A549 (cell line): Measurements from ENCODE around the gene SKIL. TPM values are rescaled to one million over a fixed set of nuclear protein-coding genes. Genes with fewer than 3 reads are reported as not detected.

Experiments
- ATAC-seq, 2 experiments: fragments of 200-7000 bp in 1 of 2; fragments of >200 bp in 1 of 2; cut with Nextera tagmentation in 1 of 2; cut with Tn5 transposase in 1 of 2; 3 replicates each; pipeline versions ENCODE4 v1.8.0 to v1.9.1; 2018 to 2020; ENCODE audit warnings: mild to moderate bottlenecking in 1 of 2, moderate library complexity in 1 of 2
- CTCF ChIA-PET: fragments of 300-600 bp; sonication (Branson Sonifier 250); formaldehyde crosslinking; extraction: SDS; loops from one replicate; lab custom pipeline; 2021; ENCODE audit warnings: antibody characterized with exemption, inconsistent platforms; lab: Yijun Ruan, JAX
- POLR2A ChIA-PET: fragments of 350-600 bp; formaldehyde crosslinking; extraction: SDS; loops from one replicate; lab custom pipeline; 2021; ENCODE audit warnings: antibody characterized with exemption, inconsistent platforms; lab: Yijun Ruan, JAX
- DNase-seq, 2 experiments: peaks; one replicate each; pipeline versions ENCODE4 v3.0.0 to v3.0.0-alpha.2; 2011 to 2016; ENCODE audit warnings: low read depth in 1 of 2, low spot score in 1 of 2
- FAIRE-seq: peaks from 2 replicates; lab custom pipeline; 2011; peaks lifted over from hg19 to GRCh38; lab: Jason Lieb, UNC
- H3K27ac ChIP-seq, 2 experiments: fragments of >200 bp; sonication (Bioruptor Twin); formaldehyde crosslinking; 3 replicates each; pipeline ENCODE4 v1.5.1; 2016 to 2017
- H3K4me1 ChIP-seq: fragments of >200 bp; sonication (Bioruptor Twin); formaldehyde crosslinking; 3 replicates; pipeline ENCODE4 v1.6.1; 2016
- H3K4me2 ChIP-seq: fragments of >200 bp; sonication (Bioruptor Twin); formaldehyde crosslinking; 3 replicates; pipeline ENCODE4 v1.6.1; 2016
- H3K4me3 ChIP-seq: fragments of >200 bp; sonication (Bioruptor Twin); formaldehyde crosslinking; 3 replicates; pipeline ENCODE4 v1.5.1; 2016
- H3K9me3 ChIP-seq: fragments of >200 bp; sonication (Bioruptor Twin); formaldehyde crosslinking; 3 replicates; pipeline ENCODE4 v1.6.1; 2016
- ATOH8 ChIP-seq: fragments of 250-450 bp; sonication (Bioruptor Pico); IDR thresholded peaks from 2 replicates; pipeline ENCODE4 v1.5.0; 2020; ENCODE audit warnings: low read depth, mild to moderate bottlenecking, moderate library complexity
- BHLHE40 ChIP-seq: IDR thresholded peaks from 2 replicates; pipeline ENCODE4 v1.6.1; 2012; ENCODE audit warnings: low read depth, low read length, inconsistent platforms
- CBX2 ChIP-seq: fragments of 200-600 bp; sonication (generic); IDR thresholded peaks from 2 replicates; pipeline ENCODE4 v1.6.1; 2016; ENCODE audit warnings: low read depth, mild to moderate bottlenecking, borderline replicate concordance
- CHD4 ChIP-seq: fragments of 200-600 bp; sonication (generic); IDR thresholded peaks from 2 replicates; pipeline ENCODE4 v1.6.1; 2016; ENCODE audit warnings: antibody characterized with exemption, mild to moderate bottlenecking, borderline replicate concordance
- CTCF ChIP-seq: fragments of >200 bp; sonication (Bioruptor Twin); formaldehyde crosslinking; IDR thresholded peaks from 3 replicates; pipeline ENCODE4 v1.5.1; 2016
- ELK1 ChIP-seq: fragments of 150-350 bp; IDR thresholded peaks from 2 replicates; pipeline ENCODE4 v1.6.1; 2014; ENCODE audit warnings: low read depth, mild to moderate bottlenecking, low read length
- FOSL2 ChIP-seq, 2 experiments: fragments of 450-650 bp in 1 of 2; fragments of >200 bp in 1 of 2; sonication (Bioruptor Twin) in 1 of 2; formaldehyde crosslinking; IDR thresholded peaks; 2 replicates each; pipeline versions ENCODE4 v1.5.0 to v1.6.1; 2016 to 2020; ENCODE audit warnings: mild to moderate bottlenecking in 1 of 2, moderate library complexity in 1 of 2
- FOXS1 ChIP-seq: fragments of 250-450 bp; sonication (Bioruptor Pico); IDR thresholded peaks from 2 replicates; pipeline ENCODE4 v1.5.0; 2020; ENCODE audit warnings: mild to moderate bottlenecking, moderate library complexity
- GATA3 ChIP-seq: IDR thresholded peaks from 2 replicates; pipeline ENCODE4 v1.6.1; 2012; ENCODE audit warnings: borderline replicate concordance
- HOXA7 ChIP-seq: fragments of 250-450 bp; sonication (Bioruptor Pico); IDR thresholded peaks from 2 replicates; pipeline ENCODE4 v1.5.0; 2020; ENCODE audit warnings: mild to moderate bottlenecking, moderate library complexity
- HOXB13 ChIP-seq: fragments of 250-450 bp; sonication (Bioruptor Pico); IDR thresholded peaks from 2 replicates; pipeline ENCODE4 v1.5.0; 2020; ENCODE audit warnings: low read depth, mild to moderate bottlenecking, moderate library complexity
- JUN ChIP-seq, 2 experiments: fragments of >200 bp; sonication (Bioruptor Twin); formaldehyde crosslinking; IDR thresholded peaks; 2 replicates in 1 of 2; 3 replicates in 1 of 2; pipeline ENCODE4 v1.6.1; 2016 to 2017
- JUNB ChIP-seq: fragments of >200 bp; sonication (Bioruptor Twin); formaldehyde crosslinking; IDR thresholded peaks from 2 replicates; pipeline ENCODE4 v1.6.1; 2016
- KDM1A ChIP-seq: fragments of 200-600 bp; sonication (generic); IDR thresholded peaks from 2 replicates; pipeline ENCODE4 v1.6.1; 2016; ENCODE audit warnings: low read depth, mild to moderate bottlenecking
- MAFK ChIP-seq: fragments of 450-650 bp; IDR thresholded peaks from 2 replicates; pipeline ENCODE4 v1.6.1; 2014; ENCODE audit not compliant: partially characterized antibody
- MAX ChIP-seq: IDR thresholded peaks from 2 replicates; pipeline ENCODE4 v1.6.1; 2012
- MAZ ChIP-seq: fragments of 150-350 bp; IDR thresholded peaks from 2 replicates; pipeline ENCODE4 v1.6.1; 2014; ENCODE audit warnings: antibody characterized with exemption, low read depth, low read length, borderline replicate concordance
- RAD21 ChIP-seq, 2 experiments: fragments of >200 bp in 1 of 2; sonication (Bioruptor Twin) in 1 of 2; formaldehyde crosslinking in 1 of 2; IDR thresholded peaks in 1 of 2; conservative IDR thresholded peaks in 1 of 2; 2 replicates in 1 of 2; 3 replicates in 1 of 2; pipeline ENCODE4 v1.6.1; 2012 to 2018; ENCODE audit warnings: inconsistent platforms in 1 of 2
- RARB ChIP-seq: fragments of 250-450 bp; sonication (Bioruptor Pico); IDR thresholded peaks from 2 replicates; pipeline ENCODE4 v1.8.0; 2021; ENCODE audit warnings: mild to moderate bottlenecking, moderate library complexity
- RFX5 ChIP-seq: fragments of 450-650 bp; IDR thresholded peaks from 2 replicates; pipeline ENCODE4 v1.7.1; 2014; ENCODE audit warnings: antibody characterized with exemption, mild to moderate bottlenecking, moderate library complexity
- SMC3 ChIP-seq: fragments of >200 bp; sonication (Bioruptor Twin); formaldehyde crosslinking; IDR thresholded peaks from 3 replicates; pipeline ENCODE4 v1.6.1; 2018; ENCODE audit warnings: inconsistent platforms
- TFCP2L1 ChIP-seq: fragments of 250-450 bp; sonication (Bioruptor Pico); IDR thresholded peaks from 2 replicates; pipeline ENCODE4 v1.5.0; 2021; ENCODE audit warnings: mild to moderate bottlenecking
- TP53 ChIP-seq: fragments of 250-450 bp; sonication (Bioruptor Pico); IDR thresholded peaks from 2 replicates; pipeline ENCODE4 v1.5.0; 2021; ENCODE audit warnings: mild to moderate bottlenecking, moderate library complexity
- USF2 ChIP-seq: fragments of 450-650 bp; IDR thresholded peaks from 2 replicates; pipeline ENCODE4 v1.6.1; 2014; ENCODE audit warnings: antibody characterized with exemption
- ZFP36 ChIP-seq: fragments of 450-650 bp; IDR thresholded peaks from 2 replicates; pipeline ENCODE4 v1.6.1; 2014; ENCODE audit warnings: borderline replicate concordance; ENCODE audit not compliant: partially characterized antibody
- ZNF302 ChIP-seq: fragments of 250-450 bp; sonication (Bioruptor Pico); IDR thresholded peaks from 2 replicates; pipeline ENCODE4 v1.9.0; 2021; ENCODE audit warnings: inconsistent platforms, mild to moderate bottlenecking, moderate library complexity
- ZSCAN20 ChIP-seq: fragments of 250-450 bp; sonication (Bioruptor Pico); IDR thresholded peaks from 2 replicates; pipeline ENCODE4 v1.8.0; 2022; ENCODE audit warnings: mild to moderate bottlenecking, moderate library complexity
- WGBS: methylation state at CpG from one replicate; pipeline ENCODE4 v1.1.6; 2017; ENCODE audit errors: missing lambda C conversion rate; 5-methylcytosine and 5-hydroxymethylcytosine counted together
- polyA plus RNA-seq, 4 experiments: library from polyadenylated mRNA; depleted of rRNA in 3 of 4; stranded (reverse); fragments of >200 nt; fragmentation: RNase III in 1 of 4; extraction: RNeasy Plus Mini Kit Qiagen cat#74134 plus additional on column Dnase treatment in 1 of 4; gene quantifications; 2 replicates in 3 of 4; 3 replicates in 1 of 4; pipeline ENCODE4 v1.2.3, GENCODE V29; 2011 to 2017

Gene SKIL
- polyA plus RNA-seq, 2 of the 4 experiments (the other 2 are of a cell fraction): 39.6 to 64.2 TPM

- Histone ChIP-seq H3K9me3 (no peaks in the 10 kb centered on the region), H3K27ac (no peak overlapping the region), H3K4me1 (peaks cover 68% of the 10 kb centered on the region), H3K4me2 (peak overlapping the region; percentile 48), H3K4me3 (no peak overlapping the region)
- ChIA-PET CTCF (no interaction called here), POLR2A (no interaction called here)
- TF ChIP-seq HOXA7 (CRISPR knock-in tag) (no peak), CBX2 (no peak), FOXS1 (no peak)
- WGBS: 89% methylated on average over 4 of the region's 4 CpGs
- DNase-seq (no peak), ATAC-seq (no peak), FAIRE-seq (no peak)
These were observed 10.3 kb downstream of the SKIL start for GRCh38 chr3:170367797-170368196.

- Histone ChIP-seq H3K4me1 (peaks cover 68% of the 10 kb centered on the region), H3K4me3 (no peak overlapping the region), H3K27ac (no peak overlapping the region), H3K9me3 (no peaks in the 10 kb centered on the region), H3K4me2 (peak overlapping the region; percentile 48; the same call in 1 of the 3 replicates)
- TF ChIP-seq ZSCAN20 (CRISPR knock-in tag): no peak
- no peak for TF ChIP-seq ATOH8
- TF ChIP-seq CBX2: no peak
- TF ChIP-seq SMC3: 0 out of 3 replicates have a peak, but pooled peaks have one; percentile 12
- TF ChIP-seq HOXB13: no peak
- no peak for TF ChIP-seq KDM1A
- TF ChIP-seq CHD4: no peak
- TF ChIP-seq TP53 (CRISPR knock-in tag): no peak
- TF ChIP-seq RFX5: no peak
- TF ChIP-seq FOSL2 (IDR thresholded peaks at IDR 0.05): no peak
- TF ChIP-seq FOSL2 (CRISPR knock-in tag; IDR thresholded peaks at IDR 0.05): no peak
- TF ChIP-seq GATA3: no peak
- peak; percentile 49 for TF ChIP-seq CTCF
- TF ChIP-seq MAX: no peak
- peak; percentile 13 to 37; a peak in 1 of 5 replicates for TF ChIP-seq RAD21 (conservative IDR thresholded peaks at IDR 0.05 in 1 of 2, IDR thresholded peaks at IDR 0.05 in 1 of 2)
- FAIRE-seq: no peak
- WGBS: 53% methylated on average over 2 of the region's 2 CpGs
- no peak for DNase-seq
- ChIA-PET POLR2A (interaction anchor here (0.5 to 1.4 kb wide), 2 partner anchors 9 to 12 kb away, joined by 4 to 6 read pairs; partner anchors contain the start of gene SKIL), CTCF (interaction anchor here (0.6 to 1.8 kb wide), 5 partner anchors 8 to 185 kb away, joined by 3 to 9 read pairs (median 5); partner anchors contain the start of gene SKIL)
- no peak for ATAC-seq
These were observed 11.4 kb downstream of the SKIL start for GRCh38 chr3:170368921-170369320.

GRCh38 chr3:170372190-170372879, 14.8 kb downstream of the SKIL start:
- no peaks in the 10 kb centered on the region for H3K9me3 ChIP-seq
- peak in 1 of 2 experiments; percentile 8; a peak in 2 of 6 replicates for ATAC-seq
- 44% methylated on average over 2 of the region's 2 CpGs for WGBS
- TF ChIP-seq JUN (IDR thresholded peaks at IDR 0.05): no peak
- TF ChIP-seq ZNF302: no peak
- no peak for TF ChIP-seq JUNB
- TF ChIP-seq HOXA7 (CRISPR knock-in tag): no peak
- TF ChIP-seq ZFP36: no peak
- no peak for TF ChIP-seq ELK1
- no peak for TF ChIP-seq MAZ
- TF ChIP-seq RARB (CRISPR knock-in tag): no peak
- TF ChIP-seq TFCP2L1 (CRISPR knock-in tag): no peak
- TF ChIP-seq USF2: no peak
- no peak for TF ChIP-seq BHLHE40
- no peak for TF ChIP-seq TP53 (CRISPR knock-in tag)
- TF ChIP-seq MAFK: no peak
- TF ChIP-seq FOXS1: no peak

More at GRCh38 chr3:170372190-170372879, 14.8 kb downstream of the SKIL start:
- no peak overlapping the region for H3K27ac ChIP-seq
- peaks cover 66% of the 10 kb centered on the region for H3K4me1 ChIP-seq
- no peak for FAIRE-seq
- H3K4me2 ChIP-seq: peak overlapping the region; percentile 9; the same call in 1 of the 3 replicates
- no peak for DNase-seq
- H3K4me3 ChIP-seq: no peak overlapping the region
- CTCF ChIA-PET: interaction anchor here (1.0 to 1.5 kb wide), 2 partner anchors 15 to 41 kb away, joined by 3 to 6 read pairs; partner anchors contain the start of gene SKIL
- POLR2A ChIA-PET: no interaction called here
